HepG2 (cell line): ENCODE data around the gene LZTS2. TPM values are rescaled to one million over a fixed set of nuclear protein-coding genes. Genes with fewer than 3 reads are reported as not detected.

ENCODE experiments used
- AGO2 ChIP-seq: fragments of 200-400 bp; formaldehyde crosslinking; optimal IDR thresholded peaks from 2 replicates; pipeline ENCODE3; 2017; ENCODE audit warnings: mild to moderate bottlenecking, low read depth, low read length, moderate library complexity
- BCLAF1 ChIP-seq: fragments of 450-650 bp; IDR thresholded peaks from 2 replicates; pipeline ENCODE4 v1.6.1; 2017; ENCODE audit warnings: mild to moderate bottlenecking
- ELF4 ChIP-seq: sonication (generic); formaldehyde crosslinking; IDR thresholded peaks from 2 replicates; pipeline ENCODE4 v1.5.0; 2020; ENCODE audit warnings: missing genetic modification reagents, mild to moderate bottlenecking, moderate library complexity, borderline replicate concordance
- EP300 ChIP-seq, 3 experiments: sonication (generic) in 1 of 3; formaldehyde crosslinking in 1 of 3; IDR thresholded peaks; 2 replicates each; pipeline versions ENCODE4 v1.5.1 to v1.6.1; 2011 to 2020; ENCODE audit warnings: low read depth in 2 of 3, low read length in 2 of 3, borderline replicate concordance in 1 of 3, improper control_type of control experiment in 1 of 3, mild to moderate bottlenecking in 1 of 3, missing genetic modification reagents in 1 of 3, moderate library complexity in 1 of 3
- KIAA2018 ChIP-seq: sonication (generic); formaldehyde crosslinking; IDR thresholded peaks from 2 replicates; pipeline ENCODE4 v1.5.0; 2020; ENCODE audit warnings: mild to moderate bottlenecking, missing genetic modification reagents, borderline replicate concordance
- NFIB ChIP-seq: sonication (generic); formaldehyde crosslinking; IDR thresholded peaks from 2 replicates; pipeline ENCODE4 v1.9.0; 2021; ENCODE audit warnings: missing genetic modification reagents, mild to moderate bottlenecking, borderline replicate concordance
- ZNF354B ChIP-seq: sonication (generic); formaldehyde crosslinking; IDR thresholded peaks from 2 replicates; pipeline ENCODE4 v1.8.0; 2022; ENCODE audit warnings: mild to moderate bottlenecking, missing genetic modification reagents
- ZNF646 ChIP-seq: sonication (generic); formaldehyde crosslinking; IDR thresholded peaks from 2 replicates; pipeline ENCODE4 v1.9.0; 2021; ENCODE audit warnings: mild to moderate bottlenecking, missing genetic modification reagents
- ZNF740 ChIP-seq: sonication (generic); formaldehyde crosslinking; IDR thresholded peaks from 2 replicates; pipeline ENCODE4 v1.4.0; 2020; ENCODE audit warnings: missing genetic modification reagents
- polyA plus RNA-seq, 8 experiments: library from polyadenylated mRNA; depleted of rRNA in 3 of 8; stranded (reverse) in 7 of 8; unstranded in 1 of 8; fragments of >200 nt; fragmentation: Illumina TruSeq in 4 of 8; extraction: Trizol in 4 of 8; gene quantifications; 2 replicates each; pipeline versions ENCODE4 v1.2.1 to v1.2.3, GENCODE V29; 2011 to 2016; ENCODE audit warnings: low read depth in 4 of 8, missing spikeins in 1 of 8, mixed read lengths in 1 of 8; ENCODE audit not compliant: insufficient read depth in 1 of 8
- total RNA-seq, 5 experiments: library from RNA; depleted of rRNA; stranded (reverse); fragments of >200 nt; fragmentation: Illumina TruSeq; extraction: Trizol; gene quantifications; 2 replicates each; pipeline ENCODE4 v1.2.3, GENCODE V29; 2016; ENCODE audit warnings: low read depth in 1 of 5

The LZTS2 gene
- total and polyA plus RNA-seq, 2 of the 13 experiments (the other 11 are each of a cell fraction or from before 2014, with no cell fraction given) = 43.6 to 65.6 TPM

- TF ChIP-seq BCLAF1 (no peak), EP300 (IDR thresholded peaks at IDR 0.05; ENCODE audit: low read depth in 2 of 2, low read length in 2 of 2) (no peak), EP300 (CRISPR knock-in tag; IDR thresholded peaks at IDR 0.05; ENCODE audit: borderline replicate concordance) (no peak), ZNF354B (CRISPR knock-in tag) (no peak), ELF4 (no peak), NFIB (no peak), ZNF740 (no peak), KIAA2018 (CRISPR knock-in tag) (no peak), ZNF646 (CRISPR knock-in tag) (no peak), AGO2 (no peak)
These were observed 27.3 kb upstream of the LZTS2 start (continued) for GRCh38 chr10:100972115-100972903.
